SH-SY5Y (cell line): ENCODE data around the gene MRPL3.

Experiments
- GATA2 ChIP-seq: IDR thresholded peaks from 2 replicates; pipeline ENCODE4 v1.6.1; 2011; ENCODE audit warnings: mild to moderate bottlenecking, low read depth, low read length
- GATA3 ChIP-seq: IDR thresholded peaks from 2 replicates; pipeline ENCODE4 v1.6.1; 2011; ENCODE audit warnings: low read depth, mild to moderate bottlenecking, low read length, moderate library complexity

DNA sequence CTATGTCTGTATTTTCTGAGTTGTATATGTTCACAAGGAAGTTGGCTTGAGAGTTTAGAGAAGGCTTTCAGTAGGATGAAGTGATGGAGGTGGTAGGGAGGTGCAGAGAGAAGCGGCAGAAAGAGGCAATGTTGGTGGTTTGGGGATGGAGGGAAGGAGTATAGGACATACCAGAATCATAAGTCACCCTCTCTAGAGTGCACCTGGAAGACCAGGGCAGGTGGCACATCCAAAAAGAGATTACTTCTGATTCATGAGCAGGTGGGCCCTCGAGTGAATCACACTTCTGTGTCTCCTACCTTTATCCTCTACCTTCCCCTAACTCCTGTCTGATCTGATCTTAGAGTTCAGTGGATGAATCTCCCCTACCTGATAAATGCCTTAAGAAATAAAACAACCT lies 41.8 kb upstream of the MRPL3 start:
- TF ChIP-seq GATA2 = no peak
- no peak for TF ChIP-seq GATA3
